Measurements from ENCODE around the gene CHSY1. TPM values are rescaled to one million over a fixed set of nuclear protein-coding genes. Genes with fewer than 3 reads are reported as not detected.

The CHSY1 gene
- total RNA-seq, 6 experiments from 2014 or later = 29.2 to 44.2 (median 40.0) TPM

DNA sequence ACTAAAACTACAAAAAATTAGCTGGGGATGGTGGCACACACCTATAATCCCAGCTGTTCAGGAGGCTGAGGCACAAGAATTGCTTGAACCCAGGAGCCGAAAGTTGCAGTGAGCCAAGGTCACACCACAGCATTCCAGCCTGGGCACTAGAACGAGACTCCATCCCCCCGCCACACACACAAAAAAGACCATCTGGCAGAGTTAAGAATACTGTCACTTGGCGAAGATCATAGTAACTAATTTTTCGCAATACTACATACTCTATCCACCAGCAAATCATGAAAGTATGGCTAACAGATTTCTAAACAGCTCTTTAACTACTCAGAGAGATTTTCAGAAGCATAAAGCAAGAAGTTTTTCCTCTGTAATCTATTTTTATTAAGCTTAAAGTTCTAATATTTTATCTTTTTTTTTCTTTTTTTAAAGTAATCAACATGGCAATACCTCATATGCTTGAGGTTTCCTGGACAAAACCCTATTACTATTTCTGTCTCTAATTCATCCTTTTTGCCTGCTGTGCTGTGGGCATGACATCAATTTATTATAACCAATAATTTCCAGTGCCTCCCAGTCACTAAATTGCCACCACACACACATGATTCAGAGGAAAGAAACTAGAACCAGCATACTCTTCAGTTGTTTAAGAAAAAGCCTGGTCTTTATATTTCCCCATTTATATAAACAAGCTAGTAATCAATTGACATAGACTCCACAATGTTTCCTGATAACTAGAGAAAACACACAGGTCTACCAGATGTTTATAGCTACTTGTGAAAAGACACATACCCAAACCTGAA lies 46.9 kb downstream of the CHSY1 start:
- H3K27ac Mint-ChIP-seq = peak overlapping the region; percentile 71
- TF ChIP-seq, protein P1, sequence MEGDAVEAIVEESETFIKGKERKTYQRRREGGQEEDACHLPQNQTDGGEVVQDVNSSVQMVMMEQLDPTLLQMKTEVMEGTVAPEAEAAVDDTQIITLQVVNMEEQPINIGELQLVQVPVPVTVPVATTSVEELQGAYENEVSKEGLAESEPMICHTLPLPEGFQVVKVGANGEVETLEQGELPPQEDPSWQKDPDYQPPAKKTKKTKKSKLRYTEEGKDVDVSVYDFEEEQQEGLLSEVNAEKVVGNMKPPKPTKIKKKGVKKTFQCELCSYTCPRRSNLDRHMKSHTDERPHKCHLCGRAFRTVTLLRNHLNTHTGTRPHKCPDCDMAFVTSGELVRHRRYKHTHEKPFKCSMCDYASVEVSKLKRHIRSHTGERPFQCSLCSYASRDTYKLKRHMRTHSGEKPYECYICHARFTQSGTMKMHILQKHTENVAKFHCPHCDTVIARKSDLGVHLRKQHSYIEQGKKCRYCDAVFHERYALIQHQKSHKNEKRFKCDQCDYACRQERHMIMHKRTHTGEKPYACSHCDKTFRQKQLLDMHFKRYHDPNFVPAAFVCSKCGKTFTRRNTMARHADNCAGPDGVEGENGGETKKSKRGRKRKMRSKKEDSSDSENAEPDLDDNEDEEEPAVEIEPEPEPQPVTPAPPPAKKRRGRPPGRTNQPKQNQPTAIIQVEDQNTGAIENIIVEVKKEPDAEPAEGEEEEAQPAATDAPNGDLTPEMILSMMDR (IDR thresholded peaks at IDR 0.05) = no peak
- H3K9me3 Mint-ChIP-seq = no peaks in the 10 kb centered on the region
- H3K4me3 Mint-ChIP-seq = peak overlapping the region; percentile 37; the same call in 1 of the 2 replicates
- H3K4me1 Mint-ChIP-seq (ENCODE audit: low read depth) = peaks cover 91% of the 10 kb centered on the region
- H3K27me3 Mint-ChIP-seq (ENCODE audit: insufficient read depth) = peaks cover 2% of the 10 kb centered on the region; the same call in 1 of the 2 replicates
- peak; percentile 39 for DNase-seq
- peaks cover 19% of the 10 kb centered on the region for H3K36me3 Mint-ChIP-seq (ENCODE audit: low read depth)

DNA sequence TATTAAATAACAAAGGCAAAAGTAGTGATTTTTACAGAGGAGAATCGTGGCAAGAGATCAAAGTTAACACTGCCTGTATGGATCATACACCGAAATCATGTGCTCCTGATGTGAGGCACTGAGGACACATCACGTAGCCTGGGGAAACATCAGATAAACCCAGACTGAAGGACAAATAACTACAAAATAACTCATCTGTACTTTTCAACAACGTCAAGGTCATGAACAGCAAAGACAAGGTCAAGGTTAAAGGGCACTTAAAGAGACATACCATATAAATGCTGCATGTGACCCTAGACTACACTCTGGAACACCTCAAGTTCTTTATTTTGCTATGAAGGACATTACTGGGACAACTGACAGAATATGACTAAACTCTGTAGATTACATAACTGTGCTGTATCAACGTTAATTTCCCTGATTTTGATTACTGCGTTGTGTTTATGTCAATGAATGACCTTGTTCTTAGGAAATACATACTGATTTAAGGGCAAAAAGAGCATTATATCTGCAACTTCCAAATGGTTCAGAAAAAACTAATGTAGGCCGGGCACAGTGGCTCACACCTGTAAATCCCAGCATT lies 48.1 kb downstream of the CHSY1 start:
- no peak overlapping the region for H3K4me3 Mint-ChIP-seq
- no peak for DNase-seq
- peaks cover 91% of the 10 kb centered on the region for H3K4me1 Mint-ChIP-seq (ENCODE audit: low read depth)
- peak overlapping the region; percentile 57 for H3K27ac Mint-ChIP-seq
- TF ChIP-seq, protein P1 (IDR thresholded peaks at IDR 0.05) = no peak
- H3K27me3 Mint-ChIP-seq (ENCODE audit: insufficient read depth) = peaks cover 2% of the 10 kb centered on the region; the same call in 1 of the 2 replicates
- peaks cover 19% of the 10 kb centered on the region for H3K36me3 Mint-ChIP-seq (ENCODE audit: low read depth)
- no peaks in the 10 kb centered on the region for H3K9me3 Mint-ChIP-seq

DNA sequence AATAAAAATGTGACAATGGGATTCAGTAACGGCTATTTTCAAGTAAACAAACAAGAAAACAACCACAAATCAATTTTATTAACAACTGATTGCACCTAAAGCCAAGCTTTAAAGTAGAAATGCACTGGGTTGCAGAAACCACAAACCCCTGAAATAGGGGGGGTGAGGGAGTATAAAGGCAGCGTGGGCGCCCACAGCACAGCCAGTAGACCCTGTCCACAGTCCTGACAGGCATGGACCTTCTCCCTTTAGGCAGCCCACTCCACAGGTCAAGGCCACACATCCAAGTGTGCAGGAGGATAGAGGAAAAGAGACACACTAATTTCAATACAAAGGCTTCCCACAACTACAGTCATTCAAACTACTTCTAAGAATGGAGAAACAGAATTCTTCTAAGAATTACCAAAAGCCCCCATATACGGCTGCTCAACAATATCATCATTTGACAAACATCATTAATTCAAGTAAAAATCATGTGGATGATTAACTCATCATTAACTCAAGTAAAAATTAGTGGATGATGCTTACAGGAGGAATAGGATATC lies 48.7 kb downstream of the CHSY1 start:
- peak overlapping the region; percentile 13; the same call in 1 of the 2 replicates for H3K4me3 Mint-ChIP-seq
- H3K9me3 Mint-ChIP-seq = no peaks in the 10 kb centered on the region
- TF ChIP-seq, protein P1 (IDR thresholded peaks at IDR 0.05) = no peak
- no peak for DNase-seq
- H3K36me3 Mint-ChIP-seq (ENCODE audit: low read depth) = peaks cover 18% of the 10 kb centered on the region
- H3K27ac Mint-ChIP-seq = peak overlapping the region; percentile 57
- peaks cover 96% of the 10 kb centered on the region for H3K4me1 Mint-ChIP-seq (ENCODE audit: low read depth)
- peaks cover 2% of the 10 kb centered on the region; the same call in 1 of the 2 replicates for H3K27me3 Mint-ChIP-seq (ENCODE audit: insufficient read depth)

DNA sequence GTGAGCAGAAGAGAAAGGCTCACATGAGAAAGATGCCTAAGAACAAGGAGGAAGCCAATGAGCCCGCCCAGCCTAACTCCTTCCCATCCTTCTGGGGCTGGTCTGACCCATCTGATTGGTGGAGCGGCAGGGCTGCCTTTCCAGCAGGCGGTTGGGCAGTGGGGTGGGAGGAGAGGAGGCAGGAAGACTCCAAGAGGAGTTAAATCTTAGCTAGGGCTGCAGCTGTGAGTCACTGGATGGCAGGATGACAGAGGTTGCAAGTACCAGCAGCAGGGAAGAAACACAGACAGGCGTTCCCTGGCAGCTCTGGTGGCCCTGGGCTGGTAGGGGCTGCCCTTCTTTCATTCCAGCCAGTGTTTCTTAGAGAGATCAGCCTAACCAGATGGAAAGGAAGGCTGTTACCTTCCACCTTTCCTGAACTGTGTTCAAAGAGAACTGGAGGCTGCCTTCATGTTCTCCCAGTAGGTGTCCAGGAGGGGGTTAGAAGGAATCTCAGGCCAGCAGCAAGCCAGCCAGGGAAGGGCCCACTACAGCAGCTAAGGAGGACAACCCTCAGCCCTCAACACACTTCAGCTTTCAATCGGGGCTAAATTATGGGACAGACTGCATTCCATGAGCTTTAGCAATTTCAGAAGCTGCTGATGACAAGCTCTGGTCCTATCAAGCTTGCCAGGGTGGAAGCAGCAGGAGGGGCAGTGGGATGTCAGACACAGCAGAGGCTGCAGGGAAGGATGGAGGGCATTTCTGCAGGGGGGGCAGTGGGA lies 50.3 kb downstream of the CHSY1 start:
- peak; percentile 99 for DNase-seq
- H3K27me3 Mint-ChIP-seq (ENCODE audit: insufficient read depth) = peaks cover 2% of the 10 kb centered on the region; the same call in 1 of the 2 replicates
- no peaks in the 10 kb centered on the region for H3K9me3 Mint-ChIP-seq
- H3K36me3 Mint-ChIP-seq (ENCODE audit: low read depth) = peaks cover 8% of the 10 kb centered on the region
- TF ChIP-seq, protein P1 (IDR thresholded peaks at IDR 0.05) = no peak
- H3K4me1 Mint-ChIP-seq (ENCODE audit: low read depth) = peaks cover 86% of the 10 kb centered on the region
- peak overlapping the region; percentile 81 for H3K4me3 Mint-ChIP-seq
- H3K27ac Mint-ChIP-seq = peak overlapping the region; percentile 92

DNA sequence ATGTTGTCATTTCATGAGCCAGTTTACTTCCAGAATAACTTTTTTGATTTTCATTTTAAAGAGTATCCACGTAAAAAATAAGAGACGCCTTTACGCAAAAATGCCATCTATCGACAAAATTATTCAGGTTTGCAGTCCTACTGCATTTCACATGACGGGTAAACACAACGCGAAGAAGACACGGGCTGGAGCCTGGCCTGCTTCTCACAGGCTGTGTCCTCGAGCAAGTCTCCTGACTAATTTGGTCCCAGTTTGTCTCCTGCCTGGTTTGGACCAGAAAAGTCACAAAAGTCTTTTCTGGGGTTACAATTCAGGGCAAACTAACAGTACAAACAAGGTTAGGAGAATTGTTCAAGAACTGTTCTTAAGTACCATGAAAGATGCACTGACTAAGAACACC lies 51.7 kb downstream of the CHSY1 start:
- peak overlapping the region; percentile 92 for H3K27ac Mint-ChIP-seq
- no peak for DNase-seq
- H3K27me3 Mint-ChIP-seq (ENCODE audit: insufficient read depth) = peaks cover 2% of the 10 kb centered on the region; the same call in 1 of the 2 replicates
- TF ChIP-seq, protein P1 (IDR thresholded peaks at IDR 0.05) = no peak
- peak overlapping the region; percentile 81 for H3K4me3 Mint-ChIP-seq
- no peaks in the 10 kb centered on the region; the same call in 1 of the 2 replicates for H3K36me3 Mint-ChIP-seq (ENCODE audit: low read depth)
- peaks cover 73% of the 10 kb centered on the region for H3K4me1 Mint-ChIP-seq (ENCODE audit: low read depth)
- H3K9me3 Mint-ChIP-seq = no peaks in the 10 kb centered on the region

Data from HFFc6 (cell line).